HEK293 (cell line): ENCODE data around the gene LCN9.

Source experiments
- CTCF ChIA-PET: fragments of 350-600 bp; formaldehyde crosslinking; extraction: SDS; loops from one replicate; lab custom pipeline; 2021; ENCODE audit warnings: antibody characterized with exemption; lab: Yijun Ruan, JAX
- POLR2A ChIA-PET: fragments of 300-600 bp; formaldehyde crosslinking; extraction: SDS; loops from one replicate; lab custom pipeline; 2020; ENCODE audit warnings: antibody characterized with exemption, inconsistent platforms; lab: Yijun Ruan, JAX
- H3K27ac ChIP-seq: fragments of 200-500 bp; sonication (Bioruptor generic); 2 replicates; pipeline ENCODE4 v1.5.1; 2014; ENCODE audit warnings: low read depth, low read length, control low read depth, inconsistent platforms; ENCODE audit errors: extremely low read depth
- H3K36me3 ChIP-seq, 2 experiments: fragments of 200-500 bp in 1 of 2; sonication (Bioruptor generic) in 1 of 2; 1 replicate in 1 of 2; 2 replicates in 1 of 2; pipeline ENCODE4 v1.5.1; 2014 to 2017; ENCODE audit warnings: inconsistent platforms in 2 of 2, low read length in 2 of 2; ENCODE audit not compliant: control insufficient read depth in 2 of 2, insufficient read depth in 1 of 2
- H3K4me1 ChIP-seq: fragments of 200-500 bp; sonication (Bioruptor generic); 2 replicates; pipeline ENCODE4 v1.5.1; 2014; ENCODE audit warnings: mild to moderate bottlenecking, low read length, inconsistent platforms; ENCODE audit not compliant: control insufficient read depth, insufficient read depth
- H3K4me3 ChIP-seq: 2 replicates; pipeline ENCODE4 v1.5.1; 2011; ENCODE audit warnings: low read depth, mild to moderate bottlenecking, control low read depth, low read length, moderate library complexity
- H3K9me3 ChIP-seq: fragments of 200-500 bp; sonication (Bioruptor generic); 2 replicates; pipeline ENCODE4 v1.5.1; 2014; ENCODE audit warnings: low read depth, low read length, inconsistent platforms; ENCODE audit not compliant: control insufficient read depth, insufficient read depth
- BCL11A ChIP-seq: fragments of 450-650 bp; formaldehyde crosslinking; IDR thresholded peaks from 2 replicates; pipeline ENCODE4 v1.5.1; 2016; ENCODE audit warnings: low read depth, missing biosample characterization, missing genetic modification characterization
- HOXA7 ChIP-seq: sonication (generic); formaldehyde crosslinking; IDR thresholded peaks from 2 replicates; pipeline ENCODE4 v1.8.1; 2022; ENCODE audit warnings: missing genetic modification reagents, borderline replicate concordance
- KLF9 ChIP-seq: fragments of 450-650 bp; formaldehyde crosslinking; IDR thresholded peaks from 2 replicates; pipeline ENCODE4 v1.5.1; 2016; ENCODE audit warnings: missing biosample characterization, missing genetic modification characterization, low read depth
- ZFP41 ChIP-seq: fragments of 450-650 bp; formaldehyde crosslinking; IDR thresholded peaks from 2 replicates; pipeline ENCODE4 v1.5.1; 2016; ENCODE audit warnings: missing biosample characterization, missing genetic modification characterization, borderline replicate concordance
- ZNF211 ChIP-seq: fragments of 450-650 bp; formaldehyde crosslinking; IDR thresholded peaks from 2 replicates; pipeline ENCODE4 v1.5.1; 2016; ENCODE audit warnings: low read depth, missing biosample characterization, missing genetic modification characterization
- ZNF529 ChIP-seq: fragments of 450-650 bp; formaldehyde crosslinking; IDR thresholded peaks from 2 replicates; pipeline ENCODE4 v1.5.1; 2017; ENCODE audit warnings: missing genetic modification characterization, missing biosample characterization; ENCODE audit not compliant: insufficient replicate concordance
- ZNF596 ChIP-seq: fragments of 450-650 bp; IDR thresholded peaks from 2 replicates; pipeline ENCODE4 v1.5.0; 2018; ENCODE audit warnings: missing biosample characterization, mild to moderate bottlenecking, missing genetic modification characterization, moderate library complexity
- TF ChIP-seq, protein P1 (sequence below): sonication (generic); formaldehyde crosslinking; IDR thresholded peaks from 2 replicates; pipeline ENCODE4 v1.8.1; 2022; ENCODE audit warnings: mild to moderate bottlenecking, moderate library complexity, missing genetic modification reagents
- TF ChIP-seq, protein P2 (sequence below): fragments of 450-650 bp; formaldehyde crosslinking; IDR thresholded peaks from 2 replicates; pipeline ENCODE4 v1.5.1; 2017; ENCODE audit warnings: missing biosample characterization, missing genetic modification characterization

LCN9 gene

DNA sequence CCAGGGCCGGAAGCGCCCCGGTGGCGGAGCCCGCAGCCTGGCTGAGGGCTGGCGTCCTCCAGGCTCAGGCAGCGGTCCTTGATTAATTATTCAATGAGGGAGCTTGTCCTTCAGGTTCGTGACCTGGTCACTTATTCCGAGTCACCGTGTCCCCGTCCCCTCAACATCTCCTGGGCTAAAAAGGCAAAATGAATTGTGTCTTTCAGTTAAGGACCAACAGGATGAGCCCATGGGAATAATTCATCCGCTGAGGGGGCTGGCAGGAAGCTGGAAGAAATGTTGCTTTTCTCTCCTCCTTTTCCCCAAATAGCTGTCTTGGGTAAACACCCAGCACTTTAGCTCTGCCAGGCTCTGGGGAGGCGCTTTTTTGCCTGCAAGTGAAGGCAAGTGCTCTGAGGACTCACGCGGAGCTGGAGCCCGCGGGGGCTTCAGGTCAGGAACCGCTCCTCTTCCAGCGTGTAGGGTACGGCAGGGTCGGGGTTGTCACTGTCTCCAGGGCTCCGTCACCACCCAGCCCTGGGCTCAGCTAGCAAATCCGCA is 52.0 kb downstream of the LCN9 start:
- Histone ChIP-seq H3K36me3 (no peaks in the 10 kb centered on the region), H3K9me3 (no peaks in the 10 kb centered on the region), H3K4me1 (no peaks in the 10 kb centered on the region), H3K27ac (no peak overlapping the region), H3K4me3 (no peak overlapping the region)
- ChIA-PET CTCF (interaction anchor here (0.6 to 1.4 kb wide), 5 partner anchors 9 to 112 kb away, joined by 3 read pairs; no protein-coding TSS in a partner anchor), POLR2A (no interaction called here)
- TF ChIP-seq ZNF211 (tag by site-specific recombination) = no peak

DNA sequence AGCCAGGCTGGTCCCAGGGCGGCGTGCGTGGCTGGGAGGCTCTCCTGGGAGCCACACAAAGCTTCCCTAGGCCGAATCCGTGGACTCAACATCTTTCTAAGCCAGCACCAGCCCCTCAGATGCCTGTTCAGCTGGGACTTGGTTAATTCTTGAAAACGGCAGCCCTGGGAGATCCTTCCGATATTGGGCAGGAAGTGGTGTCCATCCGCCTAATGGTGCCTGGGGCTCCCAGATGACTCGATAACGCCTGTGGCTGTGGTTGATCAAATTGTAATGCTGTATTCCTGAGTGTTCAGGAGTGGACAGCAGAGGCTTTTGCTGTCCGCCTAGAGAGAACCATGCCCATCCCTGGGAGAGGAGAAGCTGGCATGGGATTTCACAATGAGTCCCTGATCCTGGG is 52.9 kb downstream of the LCN9 start:
- ChIA-PET CTCF (interaction anchor here (1.2 to 1.4 kb wide), 4 partner anchors 10 to 109 kb away, joined by 3 to 4 read pairs (median 3); no protein-coding TSS in a partner anchor), POLR2A (no interaction called here)
- no peak overlapping the region for H3K4me3 ChIP-seq

More for the DNA sequence above, 52.9 kb downstream of the LCN9 start:
- no peaks in the 10 kb centered on the region for H3K9me3 ChIP-seq
- H3K4me1 ChIP-seq = no peaks in the 10 kb centered on the region
- no peak overlapping the region for H3K27ac ChIP-seq
- H3K36me3 ChIP-seq = no peaks in the 10 kb centered on the region
- no peak for TF ChIP-seq BCL11A (tag by site-specific recombination)
- TF ChIP-seq, protein P1, sequence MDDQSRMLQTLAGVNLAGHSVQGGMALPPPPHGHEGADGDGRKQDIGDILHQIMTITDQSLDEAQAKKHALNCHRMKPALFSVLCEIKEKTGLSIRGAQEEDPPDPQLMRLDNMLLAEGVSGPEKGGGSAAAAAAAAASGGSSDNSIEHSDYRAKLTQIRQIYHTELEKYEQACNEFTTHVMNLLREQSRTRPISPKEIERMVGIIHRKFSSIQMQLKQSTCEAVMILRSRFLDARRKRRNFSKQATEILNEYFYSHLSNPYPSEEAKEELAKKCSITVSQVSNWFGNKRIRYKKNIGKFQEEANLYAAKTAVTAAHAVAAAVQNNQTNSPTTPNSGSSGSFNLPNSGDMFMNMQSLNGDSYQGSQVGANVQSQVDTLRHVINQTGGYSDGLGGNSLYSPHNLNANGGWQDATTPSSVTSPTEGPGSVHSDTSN = no peak
- TF ChIP-seq KLF9 (tag by site-specific recombination) = no peak
- no peak for TF ChIP-seq HOXA7
- no peak for TF ChIP-seq ZNF596 (tag by site-specific recombination)
- TF ChIP-seq, protein P2, sequence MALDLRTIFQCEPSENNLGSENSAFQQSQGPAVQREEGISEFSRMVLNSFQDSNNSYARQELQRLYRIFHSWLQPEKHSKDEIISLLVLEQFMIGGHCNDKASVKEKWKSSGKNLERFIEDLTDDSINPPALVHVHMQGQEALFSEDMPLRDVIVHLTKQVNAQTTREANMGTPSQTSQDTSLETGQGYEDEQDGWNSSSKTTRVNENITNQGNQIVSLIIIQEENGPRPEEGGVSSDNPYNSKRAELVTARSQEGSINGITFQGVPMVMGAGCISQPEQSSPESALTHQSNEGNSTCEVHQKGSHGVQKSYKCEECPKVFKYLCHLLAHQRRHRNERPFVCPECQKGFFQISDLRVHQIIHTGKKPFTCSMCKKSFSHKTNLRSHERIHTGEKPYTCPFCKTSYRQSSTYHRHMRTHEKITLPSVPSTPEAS = no peak
- no peak for TF ChIP-seq ZFP41 (tag by site-specific recombination)
- TF ChIP-seq ZNF529 (tag by site-specific recombination) = no peak
